ENCODE results near the gene HOXA13.

The HOXA13 gene

DNA sequence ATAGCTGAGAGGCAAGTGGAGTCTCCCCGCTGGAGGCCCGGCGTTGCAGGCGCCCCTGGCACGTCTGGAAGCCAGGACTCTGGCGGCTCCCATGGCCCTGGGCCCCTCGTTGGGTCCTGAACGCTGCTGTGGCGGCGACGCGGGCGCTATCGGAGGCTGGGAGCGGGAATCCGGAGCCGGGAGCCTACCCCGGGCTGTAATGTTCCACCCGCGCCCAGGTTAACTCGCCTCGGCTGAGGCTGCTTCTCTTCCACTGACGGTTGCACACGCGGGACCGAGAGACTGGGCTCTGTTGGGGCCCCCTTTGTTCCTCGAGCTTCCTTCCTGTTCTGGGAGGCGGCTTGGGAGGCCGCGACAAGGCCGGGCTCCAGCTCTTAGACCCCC is 55.1 kb downstream of the HOXA13 start:
- DNase-seq, result no peak
